ENCODE data around the gene EMC8. TPM values are rescaled to one million over a fixed set of nuclear protein-coding genes. Genes with fewer than 3 reads are reported as not detected.

EMC8 gene
- 45.9 and 52.9 TPM in 2 replicates for polyA plus RNA-seq (2012; rRNA removed)
- 36.2 and 45.8 TPM in 2 replicates for polyA plus RNA-seq (2012; cell fraction: cytosol; rRNA removed)
- 42.9 and 47.0 TPM in 2 replicates for polyA plus RNA-seq (2012; cell fraction: nucleus; rRNA removed)

DNA sequence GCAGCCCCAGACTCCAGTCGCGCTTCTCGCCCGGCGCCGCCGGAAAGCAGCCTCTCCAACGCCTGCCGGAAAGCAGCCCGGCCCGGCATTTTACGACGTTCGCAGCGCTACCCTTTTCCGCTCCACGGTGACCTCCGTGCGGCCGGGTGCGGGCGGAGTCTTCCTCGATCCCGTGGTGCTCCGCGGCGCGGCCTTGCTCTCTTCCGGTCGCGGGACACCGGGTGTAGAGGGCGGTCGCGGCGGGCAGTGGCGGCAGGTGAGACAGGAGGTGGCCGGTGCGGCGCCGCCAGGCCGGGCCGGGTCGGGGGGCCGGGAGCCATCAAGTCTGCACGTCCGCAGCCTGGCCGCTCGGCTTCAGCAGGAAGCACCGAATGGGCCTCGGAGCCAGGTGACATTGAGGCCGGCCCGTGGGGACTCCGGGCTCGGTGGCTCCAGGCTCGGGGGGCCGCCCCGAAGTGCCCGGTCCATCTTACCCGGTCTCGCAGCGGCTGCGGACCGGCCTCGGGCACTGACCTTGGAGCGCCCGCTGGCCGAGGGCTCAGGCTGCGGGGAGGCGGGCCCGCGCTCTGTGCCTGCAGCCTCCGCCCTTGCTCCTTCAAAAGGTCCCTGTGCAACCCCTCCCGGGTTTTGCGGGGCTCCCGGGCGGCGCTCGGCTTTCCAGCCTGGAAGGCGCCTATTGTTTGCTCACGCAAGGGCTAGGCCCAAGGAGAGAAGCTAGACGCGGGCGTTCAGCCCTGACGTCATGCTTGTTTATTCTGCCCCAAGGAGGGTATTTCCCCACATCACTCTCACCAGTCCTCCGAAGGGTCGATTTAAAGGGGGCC lies at the start of gene EMC8, which contains the start of gene COX4I1:
Gene EMC8 (minus strand): TSS at position 48 of the 824 bp plus-strand sequence. CDS start 249 bp downstream, outside the sequence.
Gene COX4I1 (plus strand): TSS at position 199 of the 824 bp plus-strand sequence. CDS start 1,511 bp downstream, outside the sequence.
- Histone ChIP-seq H3K4me2 (peak within 1 kb of the TSS; percentile 98), H3K36me3 (replicated peaks in 1 of 2; ENCODE audit: control insufficient read depth in 1 of 2, insufficient read depth in 2 of 2, low read length in 1 of 2) (peaks cover 43 to 51% of the 10 kb centered on the region in 2 experiments), H3K9me3 (no peaks in the 10 kb centered on the region), H2AFZ (ENCODE audit: low read depth) (peak within 1 kb of the TSS; percentile 78; the same call in 1 of the 2 replicates), H4K20me1 (ENCODE audit: insufficient read depth) (peaks cover 57% of the 10 kb centered on the region), H3K4me3 (ENCODE audit: low read depth in 2 of 2, low read length in 1 of 2) (peak within 1 kb of the TSS; percentile 88 to 96), H3K4me1 (ENCODE audit: control insufficient read depth in 1 of 2, insufficient read depth in 2 of 2, low read depth in 1 of 2, low read length in 1 of 2) (peaks cover 14 to 15% of the 10 kb centered on the region in 2 experiments; a peak in 2 of 4 replicates), H3K9ac (peak within 1 kb of the TSS; percentile 96), H3K27ac (ENCODE audit: low read depth in 2 of 2, low read length in 1 of 2) (peak within 1 kb of the TSS; percentile 69 to 78), H3F3A (replicated peaks; ENCODE audit: insufficient read depth) (peaks cover 3% of the 10 kb centered on the region), H3K79me2 (ENCODE audit: insufficient read depth) (peaks cover 89% of the 10 kb centered on the region), H3K9me2 (no peaks in the 10 kb centered on the region), H3K27me3 (ENCODE audit: insufficient read depth) (no peaks in the 10 kb centered on the region)
- CTCF ChIA-PET: interaction anchor here (0.7 to 1.0 kb wide), 3 partner anchors 11 to 124 kb away, joined by 3 to 4 read pairs (median 3); no protein-coding TSS in a partner anchor
- 1% methylated on average over 11 of the region's 87 CpGs for WGBS (ENCODE audit: low lambda C conversion rate)
- POLR2A ChIA-PET: interaction anchor here (0.5 kb wide), 1 partner anchor 59 kb away, joined by 3 read pairs; no protein-coding TSS in a partner anchor
- no peak for TF ChIP-seq TEAD4 (IDR thresholded peaks at IDR 0.05; ENCODE audit: borderline replicate concordance, insufficient read depth)
- TF ChIP-seq GABPA (IDR thresholded peaks at IDR 0.05; ENCODE audit: low read depth): peak; percentile 80
- TF ChIP-seq POLR2AphosphoS5 (IDR thresholded peaks at IDR 0.05; ENCODE audit: low read depth, low read length): peak; percentile 77
- TF ChIP-seq, protein P1, sequence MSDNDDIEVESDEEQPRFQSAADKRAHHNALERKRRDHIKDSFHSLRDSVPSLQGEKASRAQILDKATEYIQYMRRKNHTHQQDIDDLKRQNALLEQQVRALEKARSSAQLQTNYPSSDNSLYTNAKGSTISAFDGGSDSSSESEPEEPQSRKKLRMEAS (IDR thresholded peaks at IDR 0.05; ENCODE audit: low read depth): peak; percentile 81
- TF ChIP-seq NFIC (IDR thresholded peaks at IDR 0.05; ENCODE audit: borderline replicate concordance): peak; percentile 23; the same call in 1 of the 2 replicates
- TF ChIP-seq CHD2 (IDR thresholded peaks at IDR 0.05; ENCODE audit: low read length, partially characterized antibody): peak; percentile 62
- TF ChIP-seq EZH2phosphoT487 (IDR thresholded peaks at IDR 0.05; ENCODE audit: borderline replicate concordance, low read depth): no peak
- peak; percentile 77 for TF ChIP-seq SIN3A (IDR thresholded peaks at IDR 0.05; ENCODE audit: borderline replicate concordance, low read depth, low read length)
- TF ChIP-seq RCOR1 (IDR thresholded peaks at IDR 0.05; ENCODE audit: low read length): no peak
- no peak for TF ChIP-seq FOXM1 (IDR thresholded peaks at IDR 0.05; ENCODE audit: low read depth)
- TF ChIP-seq JUND (IDR thresholded peaks at IDR 0.05): no peak
- no peak for TF ChIP-seq GATA2 (CRISPR knock-in tag; IDR thresholded peaks at IDR 0.05)
- TF ChIP-seq, protein P2, sequence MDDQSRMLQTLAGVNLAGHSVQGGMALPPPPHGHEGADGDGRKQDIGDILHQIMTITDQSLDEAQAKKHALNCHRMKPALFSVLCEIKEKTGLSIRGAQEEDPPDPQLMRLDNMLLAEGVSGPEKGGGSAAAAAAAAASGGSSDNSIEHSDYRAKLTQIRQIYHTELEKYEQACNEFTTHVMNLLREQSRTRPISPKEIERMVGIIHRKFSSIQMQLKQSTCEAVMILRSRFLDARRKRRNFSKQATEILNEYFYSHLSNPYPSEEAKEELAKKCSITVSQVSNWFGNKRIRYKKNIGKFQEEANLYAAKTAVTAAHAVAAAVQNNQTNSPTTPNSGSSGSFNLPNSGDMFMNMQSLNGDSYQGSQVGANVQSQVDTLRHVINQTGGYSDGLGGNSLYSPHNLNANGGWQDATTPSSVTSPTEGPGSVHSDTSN (IDR thresholded peaks at IDR 0.05): no peak
- peak; percentile 74; the same call in 1 of the 2 replicates for TF ChIP-seq MXI1 (IDR thresholded peaks at IDR 0.05; ENCODE audit: low read depth, low read length)
- TF ChIP-seq TCF12 (IDR thresholded peaks at IDR 0.05): peak; percentile 20; the same call in 1 of the 2 replicates
- no peak for TF ChIP-seq SMC3 (IDR thresholded peaks at IDR 0.05; ENCODE audit: low read depth, low read length)
- peak; percentile 87 for TF ChIP-seq TAF1 (IDR thresholded peaks at IDR 0.05; ENCODE audit: borderline replicate concordance, low read depth, low read length)
- no peak for TF ChIP-seq FOXJ3 (CRISPR knock-in tag; IDR thresholded peaks at IDR 0.05)
- TF ChIP-seq, protein P3, sequence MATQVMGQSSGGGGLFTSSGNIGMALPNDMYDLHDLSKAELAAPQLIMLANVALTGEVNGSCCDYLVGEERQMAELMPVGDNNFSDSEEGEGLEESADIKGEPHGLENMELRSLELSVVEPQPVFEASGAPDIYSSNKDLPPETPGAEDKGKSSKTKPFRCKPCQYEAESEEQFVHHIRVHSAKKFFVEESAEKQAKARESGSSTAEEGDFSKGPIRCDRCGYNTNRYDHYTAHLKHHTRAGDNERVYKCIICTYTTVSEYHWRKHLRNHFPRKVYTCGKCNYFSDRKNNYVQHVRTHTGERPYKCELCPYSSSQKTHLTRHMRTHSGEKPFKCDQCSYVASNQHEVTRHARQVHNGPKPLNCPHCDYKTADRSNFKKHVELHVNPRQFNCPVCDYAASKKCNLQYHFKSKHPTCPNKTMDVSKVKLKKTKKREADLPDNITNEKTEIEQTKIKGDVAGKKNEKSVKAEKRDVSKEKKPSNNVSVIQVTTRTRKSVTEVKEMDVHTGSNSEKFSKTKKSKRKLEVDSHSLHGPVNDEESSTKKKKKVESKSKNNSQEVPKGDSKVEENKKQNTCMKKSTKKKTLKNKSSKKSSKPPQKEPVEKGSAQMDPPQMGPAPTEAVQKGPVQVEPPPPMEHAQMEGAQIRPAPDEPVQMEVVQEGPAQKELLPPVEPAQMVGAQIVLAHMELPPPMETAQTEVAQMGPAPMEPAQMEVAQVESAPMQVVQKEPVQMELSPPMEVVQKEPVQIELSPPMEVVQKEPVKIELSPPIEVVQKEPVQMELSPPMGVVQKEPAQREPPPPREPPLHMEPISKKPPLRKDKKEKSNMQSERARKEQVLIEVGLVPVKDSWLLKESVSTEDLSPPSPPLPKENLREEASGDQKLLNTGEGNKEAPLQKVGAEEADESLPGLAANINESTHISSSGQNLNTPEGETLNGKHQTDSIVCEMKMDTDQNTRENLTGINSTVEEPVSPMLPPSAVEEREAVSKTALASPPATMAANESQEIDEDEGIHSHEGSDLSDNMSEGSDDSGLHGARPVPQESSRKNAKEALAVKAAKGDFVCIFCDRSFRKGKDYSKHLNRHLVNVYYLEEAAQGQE (IDR thresholded peaks at IDR 0.05; ENCODE audit: low read depth, low read length): no peak
- TF ChIP-seq ELF1 (IDR thresholded peaks at IDR 0.05): peak; percentile 90
- TF ChIP-seq NRF1 (IDR thresholded peaks at IDR 0.05; ENCODE audit: low read depth, low read length): no peak
- DNase-seq: peak; percentile 96
